ENCODE measurements around the gene SSBP2.

DNA sequence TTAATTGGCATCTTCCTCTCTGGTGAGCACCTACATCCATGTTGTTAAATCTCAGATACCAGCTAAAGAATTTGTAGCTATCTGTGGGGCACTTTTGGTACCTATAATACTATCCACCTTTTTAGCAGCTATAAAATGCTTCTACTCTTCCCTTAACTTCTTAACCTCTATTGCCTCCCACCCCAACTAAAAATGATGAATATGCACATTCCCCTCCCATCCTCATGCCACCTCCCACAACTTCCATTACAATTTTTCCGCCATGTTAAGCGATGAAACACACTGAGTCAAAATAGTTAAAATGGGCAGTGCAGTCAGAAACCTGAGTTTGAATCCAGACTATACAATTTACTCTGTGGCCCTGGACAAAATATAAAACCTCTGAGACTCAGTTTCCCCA, 10.1 kb downstream of the SSBP2 start:
- TF ChIP-seq, protein P1, sequence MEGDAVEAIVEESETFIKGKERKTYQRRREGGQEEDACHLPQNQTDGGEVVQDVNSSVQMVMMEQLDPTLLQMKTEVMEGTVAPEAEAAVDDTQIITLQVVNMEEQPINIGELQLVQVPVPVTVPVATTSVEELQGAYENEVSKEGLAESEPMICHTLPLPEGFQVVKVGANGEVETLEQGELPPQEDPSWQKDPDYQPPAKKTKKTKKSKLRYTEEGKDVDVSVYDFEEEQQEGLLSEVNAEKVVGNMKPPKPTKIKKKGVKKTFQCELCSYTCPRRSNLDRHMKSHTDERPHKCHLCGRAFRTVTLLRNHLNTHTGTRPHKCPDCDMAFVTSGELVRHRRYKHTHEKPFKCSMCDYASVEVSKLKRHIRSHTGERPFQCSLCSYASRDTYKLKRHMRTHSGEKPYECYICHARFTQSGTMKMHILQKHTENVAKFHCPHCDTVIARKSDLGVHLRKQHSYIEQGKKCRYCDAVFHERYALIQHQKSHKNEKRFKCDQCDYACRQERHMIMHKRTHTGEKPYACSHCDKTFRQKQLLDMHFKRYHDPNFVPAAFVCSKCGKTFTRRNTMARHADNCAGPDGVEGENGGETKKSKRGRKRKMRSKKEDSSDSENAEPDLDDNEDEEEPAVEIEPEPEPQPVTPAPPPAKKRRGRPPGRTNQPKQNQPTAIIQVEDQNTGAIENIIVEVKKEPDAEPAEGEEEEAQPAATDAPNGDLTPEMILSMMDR (IDR thresholded peaks at IDR 0.05; ENCODE audit: insufficient read depth, low read length, poor library complexity, severe bottlenecking) = no peak
- no peak for TF ChIP-seq EZH2phosphoT487 (conservative IDR thresholded peaks at IDR 0.05; ENCODE audit: low read length)

Measured in SU-DHL-6 (cell line).